WTC11 (cell line): ENCODE data around the gene GNG13. TPM values are rescaled to one million over a fixed set of nuclear protein-coding genes. Genes with fewer than 3 reads are reported as not detected.

ENCODE experiments used
- ATAC-seq: fragments of 200-7000 bp; cut with Tn5 transposase; 2 replicates; pipeline ENCODE4 v1.10.0; 2021; ENCODE audit warnings: mild to moderate bottlenecking, moderate library complexity
- CTCF ChIA-PET: fragments of 300-600 bp; sonication (Branson Sonifier 250); formaldehyde crosslinking; loops from one replicate; lab custom pipeline; 2021; ENCODE audit warnings: antibody characterized with exemption; lab: Charles Lee
- POLR2A ChIA-PET: fragments of 350-600 bp; sonication (Branson Sonifier 250); formaldehyde crosslinking; loops from one replicate; lab custom pipeline; 2021; ENCODE audit warnings: antibody characterized with exemption; lab: Charles Lee
- DNase-seq: peaks from one replicate; pipeline ENCODE4 v3.0.0; 2021; ENCODE audit warnings: low spot score
- H3K27ac Mint-ChIP-seq: 2 replicates; pipeline ENCODE4 v1.8.0; 2021; ENCODE audit warnings: mixed read lengths
- H3K27me3 Mint-ChIP-seq: 2 replicates; pipeline ENCODE4 v1.8.0; 2021; ENCODE audit warnings: low read depth, mild to moderate bottlenecking, moderate library complexity, mixed read lengths
- H3K36me3 Mint-ChIP-seq: 2 replicates; pipeline ENCODE4 v1.8.0; 2021; ENCODE audit warnings: mixed read lengths
- H3K4me1 Mint-ChIP-seq: 2 replicates; pipeline ENCODE4 v1.8.0; 2022; ENCODE audit warnings: mixed read lengths
- H3K4me3 Mint-ChIP-seq: 2 replicates; pipeline ENCODE4 v1.8.0; 2021; ENCODE audit warnings: mild to moderate bottlenecking, moderate library complexity, mixed read lengths
- H3K9me3 Mint-ChIP-seq: 2 replicates; pipeline ENCODE4 v1.8.0; 2021; ENCODE audit warnings: mixed read lengths
- AR ChIP-seq: fragments of 250-450 bp; sonication (Bioruptor Pico); IDR thresholded peaks from 2 replicates; pipeline ENCODE4 v1.9.0; 2021; ENCODE audit warnings: mild to moderate bottlenecking
- CDX4 ChIP-seq: fragments of 250-450 bp; sonication (Bioruptor Pico); IDR thresholded peaks from 2 replicates; pipeline ENCODE4 v1.9.0; 2021; ENCODE audit warnings: moderate library complexity, mild to moderate bottlenecking, inconsistent platforms, borderline replicate concordance
- E2F1 ChIP-seq: sonication (generic); formaldehyde crosslinking; IDR thresholded peaks from 2 replicates; pipeline ENCODE4 v1.8.0; 2022; ENCODE audit warnings: mild to moderate bottlenecking, missing genetic modification reagents
- E2F4 ChIP-seq: sonication (generic); formaldehyde crosslinking; IDR thresholded peaks from 2 replicates; pipeline ENCODE4 v1.8.1; 2022; ENCODE audit warnings: low read depth, mild to moderate bottlenecking, moderate library complexity, missing genetic modification reagents, borderline replicate concordance
- IRF2 ChIP-seq: sonication (generic); formaldehyde crosslinking; IDR thresholded peaks from 2 replicates; pipeline ENCODE4 v1.8.0; 2022; ENCODE audit warnings: low read depth, missing genetic modification reagents, borderline replicate concordance
- NFYB ChIP-seq: sonication (generic); formaldehyde crosslinking; conservative IDR thresholded peaks from 2 replicates; pipeline ENCODE4 v1.8.0; 2022; ENCODE audit warnings: low read depth, missing genetic modification reagents
- NR3C1 ChIP-seq: sonication (generic); formaldehyde crosslinking; conservative IDR thresholded peaks from 2 replicates; pipeline ENCODE4 v1.8.1; 2023; ENCODE audit warnings: low read depth, mild to moderate bottlenecking, missing genetic modification reagents
- RORB ChIP-seq: fragments of 250-450 bp; sonication (Bioruptor Pico); IDR thresholded peaks from 2 replicates; pipeline ENCODE4 v1.9.0; 2021; ENCODE audit warnings: mild to moderate bottlenecking
- SMAD3 ChIP-seq: sonication (generic); formaldehyde crosslinking; IDR thresholded peaks from 2 replicates; pipeline ENCODE4 v1.8.0; 2022; ENCODE audit warnings: missing genetic modification reagents, mild to moderate bottlenecking, borderline replicate concordance
- ZNF138 ChIP-seq: sonication (generic); formaldehyde crosslinking; conservative IDR thresholded peaks from 2 replicates; pipeline ENCODE4 v1.8.1; 2022; ENCODE audit warnings: mild to moderate bottlenecking, moderate library complexity, missing genetic modification reagents
- ZNF232 ChIP-seq: sonication (generic); formaldehyde crosslinking; IDR thresholded peaks from 2 replicates; pipeline ENCODE4 v1.8.0; 2022; ENCODE audit warnings: mild to moderate bottlenecking, missing genetic modification reagents
- ZNF532 ChIP-seq: fragments of 250-450 bp; sonication (Bioruptor Pico); IDR thresholded peaks from 2 replicates; pipeline ENCODE4 v1.9.0; 2021; ENCODE audit warnings: mild to moderate bottlenecking, borderline replicate concordance
- total RNA-seq: library from RNA; stranded (reverse); gene quantifications from 3 replicates; pipeline ENCODE4 v1.2.3, GENCODE V29; 2021
- TF ChIP-seq, protein P1 (sequence below): sonication (generic); formaldehyde crosslinking; IDR thresholded peaks from 2 replicates; pipeline ENCODE4 v1.8.1; 2023; ENCODE audit warnings: mild to moderate bottlenecking, missing genetic modification reagents

The GNG13 gene
- total RNA-seq, 1 experiment from 2014 or later, result not detected

DNA sequence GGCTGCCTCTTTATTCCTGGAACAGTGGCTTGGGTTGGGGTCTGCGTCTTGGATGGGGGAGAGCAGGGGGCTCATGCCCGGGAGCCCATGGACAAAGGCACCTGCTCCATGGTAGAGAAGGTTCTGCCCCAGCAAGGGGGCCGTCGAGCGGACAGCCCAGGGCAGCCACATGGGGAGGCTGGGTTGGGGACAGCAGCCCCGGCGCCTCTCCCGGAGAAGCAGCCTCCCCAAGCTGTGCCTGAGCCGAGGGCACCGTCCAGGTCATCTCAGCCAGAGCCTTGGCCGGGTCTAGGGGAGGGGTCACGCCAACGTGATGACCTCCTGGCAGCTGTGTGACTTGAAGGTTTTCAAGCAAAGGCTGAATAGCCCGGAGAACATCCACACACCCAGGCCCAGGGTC, 32.9 kb upstream of the GNG13 start:
- Mint-ChIP-seq H3K4me1 (no peaks in the 10 kb centered on the region), H3K9me3 (peaks cover 17% of the 10 kb centered on the region), H3K27ac (no peak overlapping the region), H3K4me3 (no peak overlapping the region), H3K27me3 (peaks cover 11% of the 10 kb centered on the region), H3K36me3 (peaks cover 9% of the 10 kb centered on the region)
- DNase-seq (no peak), ATAC-seq (no peak)
- ChIA-PET CTCF (no interaction called here), POLR2A (no interaction called here)
- no peak for TF ChIP-seq ZNF232
- no peak for TF ChIP-seq CDX4 (CRISPR knock-in tag)
- no peak for TF ChIP-seq AR
- TF ChIP-seq NR3C1, result no peak
- TF ChIP-seq ZNF138, result no peak
- no peak for TF ChIP-seq NFYB (CRISPR knock-in tag)
- no peak for TF ChIP-seq RORB (CRISPR knock-in tag)
- TF ChIP-seq, protein P1, sequence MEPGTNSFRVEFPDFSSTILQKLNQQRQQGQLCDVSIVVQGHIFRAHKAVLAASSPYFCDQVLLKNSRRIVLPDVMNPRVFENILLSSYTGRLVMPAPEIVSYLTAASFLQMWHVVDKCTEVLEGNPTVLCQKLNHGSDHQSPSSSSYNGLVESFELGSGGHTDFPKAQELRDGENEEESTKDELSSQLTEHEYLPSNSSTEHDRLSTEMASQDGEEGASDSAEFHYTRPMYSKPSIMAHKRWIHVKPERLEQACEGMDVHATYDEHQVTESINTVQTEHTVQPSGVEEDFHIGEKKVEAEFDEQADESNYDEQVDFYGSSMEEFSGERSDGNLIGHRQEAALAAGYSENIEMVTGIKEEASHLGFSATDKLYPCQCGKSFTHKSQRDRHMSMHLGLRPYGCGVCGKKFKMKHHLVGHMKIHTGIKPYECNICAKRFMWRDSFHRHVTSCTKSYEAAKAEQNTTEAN (CRISPR knock-in tag), result no peak
- TF ChIP-seq ZNF532 (CRISPR knock-in tag), result no peak
- no peak for TF ChIP-seq E2F1 (CRISPR knock-in tag)
- no peak for TF ChIP-seq IRF2 (CRISPR knock-in tag)
- no peak for TF ChIP-seq SMAD3 (CRISPR knock-in tag)
- no peak for TF ChIP-seq E2F4 (CRISPR knock-in tag)
